Thyroid gland (tissue), 4 donors: ENCODE results near the gene TANGO2.

Source experiments
- POLR2A ChIP-seq, 2 donors: fragments of 450-650 bp; IDR thresholded peaks; one replicate each; pipeline ENCODE4 v1.6.1; 2017; ENCODE audit warnings: antibody characterized with exemption in 2 of 2, mild to moderate bottlenecking in 2 of 2, moderate library complexity in 1 of 2
- TF ChIP-seq, protein P1 (sequence below), 6 experiments: fragments of 200-600 bp in 3 of 6; fragments of 450-650 bp in 3 of 6; sonication (generic) in 3 of 6; IDR thresholded peaks; one replicate each; pipeline ENCODE4 v1.5.1; 2016 to 2019; ENCODE audit warnings: antibody characterized with exemption in 6 of 6, mild to moderate bottlenecking in 2 of 6, inconsistent platforms in 1 of 6, moderate library complexity in 1 of 6

- TF ChIP-seq, protein P1, sequence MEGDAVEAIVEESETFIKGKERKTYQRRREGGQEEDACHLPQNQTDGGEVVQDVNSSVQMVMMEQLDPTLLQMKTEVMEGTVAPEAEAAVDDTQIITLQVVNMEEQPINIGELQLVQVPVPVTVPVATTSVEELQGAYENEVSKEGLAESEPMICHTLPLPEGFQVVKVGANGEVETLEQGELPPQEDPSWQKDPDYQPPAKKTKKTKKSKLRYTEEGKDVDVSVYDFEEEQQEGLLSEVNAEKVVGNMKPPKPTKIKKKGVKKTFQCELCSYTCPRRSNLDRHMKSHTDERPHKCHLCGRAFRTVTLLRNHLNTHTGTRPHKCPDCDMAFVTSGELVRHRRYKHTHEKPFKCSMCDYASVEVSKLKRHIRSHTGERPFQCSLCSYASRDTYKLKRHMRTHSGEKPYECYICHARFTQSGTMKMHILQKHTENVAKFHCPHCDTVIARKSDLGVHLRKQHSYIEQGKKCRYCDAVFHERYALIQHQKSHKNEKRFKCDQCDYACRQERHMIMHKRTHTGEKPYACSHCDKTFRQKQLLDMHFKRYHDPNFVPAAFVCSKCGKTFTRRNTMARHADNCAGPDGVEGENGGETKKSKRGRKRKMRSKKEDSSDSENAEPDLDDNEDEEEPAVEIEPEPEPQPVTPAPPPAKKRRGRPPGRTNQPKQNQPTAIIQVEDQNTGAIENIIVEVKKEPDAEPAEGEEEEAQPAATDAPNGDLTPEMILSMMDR (IDR thresholded peaks at IDR 0.05), result no peak
- no peak for TF ChIP-seq POLR2A (IDR thresholded peaks at IDR 0.05)
These were observed 23.1 kb downstream of the TANGO2 start for GRCh38 chr22:20043997-20044342.
